Endothelial cell of hepatic sinusoid (primary cell): ENCODE results near the gene EFHC1.

Source experiments
- in situ Hi-C: cut with HindIII; loops from 2 replicates; pipeline ENCODE4 v1.10.0; 2017; ENCODE audit warnings: low sequenced_read_pairs

Gene EFHC1

DNA sequence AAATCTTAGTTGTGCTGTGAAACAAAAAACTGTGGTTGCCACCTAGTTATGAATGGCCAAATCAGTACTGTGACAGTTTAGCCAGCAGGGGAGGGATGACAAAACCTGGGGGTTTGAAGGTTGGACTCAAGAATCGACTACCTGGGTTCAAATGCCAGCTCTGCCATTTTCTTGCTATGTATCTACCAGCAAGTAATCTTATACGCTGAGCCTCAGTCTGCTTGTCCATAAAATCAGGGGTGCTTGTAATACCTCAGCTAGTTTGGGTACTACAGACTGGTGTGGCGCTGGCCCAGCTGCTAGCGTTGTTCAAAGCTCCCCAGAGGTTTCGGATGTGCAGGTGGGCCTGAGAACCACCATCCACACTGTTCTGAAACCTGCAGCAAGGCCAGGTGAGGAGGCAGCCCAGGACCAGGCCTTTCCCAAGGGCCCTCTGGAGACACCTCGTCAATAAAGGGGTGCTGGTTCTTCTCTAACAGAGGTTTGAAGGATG lies 116.3 kb downstream of the EFHC1 start:
- in situ Hi-C loops = loop anchor here (5.0 kb wide), 1 partner anchor 49 kb away; no protein-coding TSS in a partner anchor

DNA sequence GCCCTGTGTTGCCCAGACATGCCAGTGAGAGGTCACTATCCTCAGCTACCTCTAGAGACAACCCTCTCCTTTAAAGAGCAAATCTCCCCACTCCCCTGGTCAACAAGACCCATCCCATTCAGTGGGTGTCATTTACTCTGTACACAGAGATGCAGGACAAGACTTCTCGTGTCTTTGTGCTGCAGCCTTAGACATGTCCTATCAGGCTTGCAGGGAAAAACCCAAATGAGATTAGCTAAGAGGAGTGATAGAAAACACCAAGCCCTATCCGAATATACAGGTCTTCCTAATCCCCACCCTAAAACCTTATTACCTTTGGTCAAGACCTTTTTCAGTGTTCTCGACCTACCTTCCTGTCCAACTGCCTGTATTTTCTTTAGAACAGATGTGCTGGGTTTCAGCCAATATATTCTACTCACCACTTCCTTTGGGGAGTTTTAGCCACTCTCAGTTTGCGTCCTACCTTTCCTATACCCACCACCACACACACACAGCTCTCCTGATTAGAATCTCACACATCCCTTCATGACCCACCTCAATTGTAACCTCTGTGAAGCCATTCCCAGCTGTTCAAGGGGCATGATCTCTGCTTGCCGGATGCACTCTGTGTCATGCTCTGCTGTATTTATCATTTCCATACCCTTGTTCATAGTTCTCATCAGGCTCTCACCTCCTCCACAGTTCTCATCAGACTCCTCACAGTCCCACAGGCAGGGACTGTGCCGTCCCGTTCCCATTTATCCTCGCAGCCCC lies 117.0 kb downstream of the EFHC1 start:
- in situ Hi-C loops = loop anchor here (5.0 kb wide), 1 partner anchor 50 kb away; no protein-coding TSS in a partner anchor

DNA sequence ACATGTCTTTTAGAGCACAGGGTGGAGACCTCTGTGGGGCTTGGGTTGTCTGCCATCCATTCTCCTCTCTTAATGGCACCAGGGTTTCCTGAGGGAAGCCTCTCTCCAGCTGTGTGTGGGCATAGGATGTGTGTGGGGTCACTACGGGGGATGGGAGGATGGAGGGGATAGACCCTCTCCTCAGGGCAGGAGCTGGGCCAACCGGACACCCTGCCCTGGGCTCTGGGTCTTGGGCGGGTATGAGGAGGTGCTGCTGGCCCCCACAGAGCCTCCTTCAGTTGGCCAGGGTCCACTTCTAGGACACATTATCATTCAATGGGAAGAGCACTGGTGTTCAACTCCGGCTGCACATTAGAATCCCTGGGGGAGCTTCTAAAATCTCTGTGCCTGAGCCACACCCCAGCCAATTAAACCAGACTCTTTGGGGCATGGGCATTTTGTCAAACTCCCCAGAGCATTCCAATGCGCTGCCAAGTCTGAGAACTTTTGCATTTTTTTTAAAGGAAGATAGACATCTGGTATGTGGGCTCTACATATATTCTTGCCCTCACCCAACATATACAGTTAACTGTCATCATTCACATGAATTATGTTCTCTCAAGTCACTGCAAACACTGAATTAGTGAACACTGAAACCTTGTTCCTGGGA lies 118.2 kb downstream of the EFHC1 start:
- in situ Hi-C loops = loop anchor here (5.0 kb wide), 1 partner anchor 51 kb away; no protein-coding TSS in a partner anchor

DNA sequence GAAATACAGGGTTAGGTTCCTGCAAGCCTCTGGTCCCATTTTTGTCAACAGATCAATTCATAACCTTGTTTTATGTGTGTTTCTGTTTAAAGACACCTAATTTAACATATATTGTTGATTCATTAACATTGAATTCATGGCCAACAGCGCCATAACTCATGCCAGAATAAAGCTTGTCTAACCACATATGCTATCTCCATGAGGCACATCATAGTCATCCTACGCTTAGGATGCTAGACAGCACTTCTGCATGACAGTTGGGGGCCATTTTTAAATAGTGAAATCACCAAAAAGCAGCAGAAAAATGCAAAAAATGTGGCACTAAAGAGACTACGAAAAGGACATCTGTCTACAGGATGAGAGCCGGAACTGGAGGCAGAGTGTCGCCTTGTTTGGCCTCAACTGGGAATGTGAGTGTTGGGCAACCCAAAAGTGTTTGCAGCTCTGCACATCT lies 118.8 kb downstream of the EFHC1 start:
- in situ Hi-C loops = loop anchor here (5.0 kb wide), 1 partner anchor 52 kb away; no protein-coding TSS in a partner anchor

DNA sequence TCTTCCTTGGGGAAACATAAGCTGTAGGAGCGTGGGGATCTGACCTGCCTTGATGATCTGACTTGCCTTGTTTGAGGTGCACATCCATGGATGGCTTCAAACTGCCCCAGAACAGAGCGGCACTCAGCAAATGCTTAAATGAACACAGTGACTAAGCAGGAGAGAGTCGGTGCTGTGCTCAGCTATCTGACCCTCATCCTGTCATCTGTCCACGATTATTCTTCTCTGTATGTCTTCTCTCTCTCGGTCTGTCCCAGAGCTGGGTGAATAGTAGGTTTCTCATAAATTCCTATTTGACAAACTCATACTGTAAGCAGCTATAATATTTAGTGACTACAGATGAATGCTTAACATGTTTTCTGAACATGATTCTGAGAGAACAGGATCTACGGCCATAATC lies 119.5 kb downstream of the EFHC1 start:
- in situ Hi-C loops = loop anchor here (5.0 kb wide), 1 partner anchor 52 kb away; no protein-coding TSS in a partner anchor

DNA sequence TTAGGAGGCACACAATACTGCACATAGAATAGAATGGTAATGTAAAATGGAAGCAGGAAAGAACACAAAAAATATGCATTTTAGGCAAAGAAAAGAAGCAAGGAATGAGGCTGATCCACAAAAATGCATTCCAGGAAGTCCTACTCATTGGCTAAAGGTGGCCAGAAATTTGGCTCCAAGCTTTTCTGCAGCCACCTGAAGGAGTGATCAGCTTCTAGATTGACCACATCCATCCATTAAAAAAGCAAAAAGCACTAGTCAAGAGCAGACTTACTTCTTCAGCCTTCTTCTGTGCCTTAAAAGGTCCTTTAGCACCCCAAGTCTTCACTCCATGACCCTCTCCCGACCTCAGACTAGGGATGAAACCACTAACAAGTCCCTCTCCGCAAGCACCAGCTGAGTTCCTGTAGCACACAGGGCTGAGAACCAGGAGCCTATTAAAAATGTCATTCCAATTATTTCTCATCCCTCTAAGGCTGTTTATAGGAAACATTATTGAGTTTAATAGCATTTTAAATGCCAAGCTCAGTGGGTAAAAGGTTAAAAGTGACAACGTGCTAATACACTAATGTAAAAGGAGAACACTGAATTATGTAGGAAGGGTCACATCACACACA lies 120.3 kb downstream of the EFHC1 start:
- in situ Hi-C loops = no loop called here

DNA sequence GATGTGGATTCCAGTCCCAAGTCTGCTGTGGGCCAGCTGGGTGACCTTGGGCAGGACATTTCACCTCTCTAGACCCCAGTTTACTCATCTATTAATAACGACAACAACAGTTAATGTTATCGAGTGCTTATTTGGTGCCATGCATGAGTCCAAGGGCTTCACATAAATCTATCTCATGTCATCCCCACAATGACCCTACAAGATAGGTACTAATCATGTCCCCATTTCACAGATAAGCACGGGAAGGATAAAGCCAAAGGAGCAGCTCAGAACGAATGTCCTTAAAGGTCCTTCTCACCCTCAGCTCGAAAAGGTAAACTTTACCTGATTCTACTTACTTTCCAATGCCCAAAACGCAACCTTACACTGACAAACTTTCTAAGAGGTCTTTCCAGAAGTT lies 121.0 kb downstream of the EFHC1 start:
- in situ Hi-C loops = no loop called here

DNA sequence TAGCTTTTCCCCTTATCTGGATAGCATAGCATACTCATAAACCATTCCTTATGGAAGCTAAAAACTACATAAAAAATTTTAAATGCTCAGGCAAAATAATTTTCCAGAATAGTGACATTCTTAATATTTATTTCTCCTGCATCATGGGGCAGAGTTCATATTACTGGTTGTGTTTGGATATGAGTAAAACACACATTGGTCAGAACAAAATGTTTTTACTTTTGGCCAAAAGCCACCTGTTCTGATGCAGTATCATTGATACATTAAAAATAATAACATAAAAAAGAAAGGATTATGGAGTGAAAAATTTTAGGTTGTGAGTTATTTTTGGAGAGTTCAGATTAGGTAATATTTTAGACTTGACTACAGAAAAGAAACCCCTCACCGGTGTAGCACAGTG lies 123.1 kb downstream of the EFHC1 start:
- in situ Hi-C loops = no loop called here

DNA sequence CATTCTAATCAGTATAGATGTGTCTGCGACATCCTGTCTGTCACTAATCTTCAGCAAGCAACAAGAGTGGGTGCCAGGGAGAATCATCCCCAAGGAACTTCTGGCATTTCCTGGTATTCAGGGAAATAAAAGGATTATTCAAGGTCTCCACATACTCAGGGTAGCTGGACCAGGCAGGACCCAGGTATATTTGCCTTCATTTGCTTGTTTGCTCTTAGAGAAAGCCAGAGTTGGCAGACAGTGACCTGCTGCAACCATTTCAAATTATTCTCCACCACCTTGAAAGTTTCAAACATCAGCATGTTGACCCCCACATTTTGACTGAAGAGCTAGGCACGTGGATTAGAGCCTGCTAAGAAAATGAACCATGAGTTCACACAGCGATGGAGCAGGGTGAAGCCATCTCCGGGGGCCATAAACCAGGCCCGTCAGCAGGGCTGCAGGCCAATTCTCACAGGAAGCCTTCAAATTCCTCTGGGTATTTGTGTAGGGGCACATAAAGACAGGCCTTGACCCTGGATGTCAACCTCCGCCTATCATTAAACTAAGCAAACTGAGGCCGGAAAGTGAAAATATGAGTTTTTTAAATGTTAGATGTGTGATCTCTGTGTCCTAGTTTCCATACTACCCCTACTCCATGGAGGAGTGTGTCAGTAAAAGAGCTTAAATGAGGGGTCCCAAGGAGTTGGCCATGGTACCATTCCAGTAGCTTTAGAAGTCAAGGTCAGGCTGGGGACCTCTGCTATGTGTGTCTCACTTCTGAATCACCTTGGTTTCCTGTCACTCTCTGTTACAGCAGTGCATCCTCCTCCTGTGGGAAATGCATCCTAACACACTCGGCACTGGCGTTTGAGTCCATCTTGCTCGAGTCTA lies 123.8 kb downstream of the EFHC1 start:
- in situ Hi-C loops = no loop called here

DNA sequence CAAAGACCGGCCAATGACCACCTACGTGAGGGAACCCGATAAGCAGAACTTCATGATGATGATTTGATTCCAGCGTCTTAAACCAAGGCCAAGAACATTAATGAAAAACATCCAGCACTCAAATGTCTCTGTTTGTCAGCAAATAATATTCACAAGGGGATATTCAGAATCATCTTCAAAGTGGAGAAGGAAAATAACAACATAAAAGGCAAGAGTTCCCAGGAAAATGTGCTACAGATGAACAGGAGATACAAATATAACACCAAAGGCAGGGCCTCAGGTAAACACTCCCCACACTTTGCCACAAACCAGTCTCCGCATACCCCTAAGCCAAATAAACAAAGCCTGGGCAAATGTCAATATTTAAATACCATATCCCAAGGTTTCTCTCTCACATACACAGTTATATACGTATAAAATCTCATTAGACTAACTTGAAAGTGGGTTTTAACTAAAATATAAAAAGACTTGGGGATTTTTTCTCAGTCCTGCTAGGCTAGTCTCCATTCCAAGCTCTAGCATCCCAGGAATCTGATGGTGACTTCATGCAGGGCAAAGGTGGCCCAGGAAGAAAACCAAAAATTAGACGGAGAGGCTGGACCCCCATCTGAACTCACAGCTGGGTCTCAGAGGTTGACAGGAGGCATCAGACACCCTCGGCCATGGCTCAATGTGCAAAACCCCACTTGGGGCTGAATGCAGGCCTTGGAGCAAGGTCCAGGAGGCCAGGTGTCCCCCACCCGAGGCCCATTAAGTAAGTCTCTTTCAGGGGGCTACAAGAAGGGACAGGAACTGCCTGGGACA lies 124.7 kb downstream of the EFHC1 start:
- in situ Hi-C loops = no loop called here

DNA sequence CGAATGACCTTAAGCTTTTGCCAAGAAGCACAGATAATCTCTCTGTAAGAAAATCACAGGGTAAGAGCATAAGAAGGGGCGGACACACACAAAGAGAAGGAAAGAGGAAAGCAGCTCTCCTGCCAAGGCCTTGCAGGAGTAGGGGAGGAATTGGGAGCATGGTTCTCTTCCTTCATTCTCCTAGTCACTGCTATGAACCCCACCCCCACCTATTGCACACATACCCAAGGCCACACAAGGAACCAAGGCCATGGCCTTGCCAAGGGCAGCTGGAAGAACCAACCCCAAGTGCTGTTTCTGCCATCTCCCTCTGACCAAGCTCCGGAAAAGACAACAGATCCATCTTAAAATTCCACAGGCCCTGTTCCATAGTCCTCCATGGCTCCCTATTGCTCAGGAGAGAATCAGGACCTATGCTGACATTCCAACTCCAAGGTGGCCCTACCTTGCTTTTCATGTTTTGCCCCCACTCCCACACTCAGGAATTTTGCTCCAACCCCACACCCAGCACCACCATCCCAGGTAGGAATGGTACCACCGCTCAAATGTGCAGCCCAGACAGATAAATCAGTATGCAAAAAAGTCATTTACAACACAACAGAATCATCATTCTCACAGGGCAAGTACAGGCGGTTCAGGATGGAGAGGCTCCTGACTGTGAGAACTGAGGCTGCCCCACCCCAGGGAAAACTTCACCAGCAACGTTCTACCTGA lies 125.4 kb downstream of the EFHC1 start:
- in situ Hi-C loops = no loop called here

DNA sequence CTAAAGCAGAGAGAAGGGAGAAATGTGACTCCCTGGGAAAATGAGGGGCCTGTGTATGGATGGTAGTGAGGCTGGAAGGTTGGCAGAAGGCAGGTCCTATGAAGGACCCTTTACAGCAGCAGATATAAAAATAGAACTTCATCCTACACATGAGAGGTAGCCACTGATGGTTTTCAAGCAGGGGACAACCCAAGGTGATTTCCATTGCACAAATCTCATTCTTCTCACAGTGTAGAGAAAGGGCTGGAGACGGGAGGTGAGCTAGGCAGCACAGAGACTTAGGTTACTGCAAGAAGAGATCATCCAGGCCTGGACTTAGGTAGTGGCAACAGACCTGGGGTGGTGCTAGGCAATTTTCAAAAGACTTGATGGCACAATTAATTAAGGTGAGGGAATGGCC lies 126.0 kb downstream of the EFHC1 start:
- in situ Hi-C loops = no loop called here

DNA sequence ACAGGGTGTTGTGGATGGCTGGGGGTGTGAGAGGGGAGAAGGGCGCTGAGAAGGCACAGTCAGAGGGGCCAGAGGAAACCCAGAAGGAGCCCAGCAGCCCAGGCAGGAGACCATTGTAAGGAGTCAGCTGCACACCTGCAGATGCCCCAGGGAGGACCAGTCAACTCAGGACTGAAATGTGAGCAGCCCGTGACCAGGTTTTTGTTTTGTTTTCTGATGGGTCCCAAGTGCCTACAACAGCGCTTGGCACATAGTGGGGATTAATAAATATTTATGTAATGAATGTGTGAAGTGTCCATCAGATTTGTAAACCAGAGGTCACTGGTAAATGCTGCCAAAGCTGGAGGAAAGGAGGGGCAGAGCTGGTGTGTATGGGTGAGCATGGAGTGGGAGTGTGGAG lies 126.5 kb downstream of the EFHC1 start:
- in situ Hi-C loops = no loop called here

DNA sequence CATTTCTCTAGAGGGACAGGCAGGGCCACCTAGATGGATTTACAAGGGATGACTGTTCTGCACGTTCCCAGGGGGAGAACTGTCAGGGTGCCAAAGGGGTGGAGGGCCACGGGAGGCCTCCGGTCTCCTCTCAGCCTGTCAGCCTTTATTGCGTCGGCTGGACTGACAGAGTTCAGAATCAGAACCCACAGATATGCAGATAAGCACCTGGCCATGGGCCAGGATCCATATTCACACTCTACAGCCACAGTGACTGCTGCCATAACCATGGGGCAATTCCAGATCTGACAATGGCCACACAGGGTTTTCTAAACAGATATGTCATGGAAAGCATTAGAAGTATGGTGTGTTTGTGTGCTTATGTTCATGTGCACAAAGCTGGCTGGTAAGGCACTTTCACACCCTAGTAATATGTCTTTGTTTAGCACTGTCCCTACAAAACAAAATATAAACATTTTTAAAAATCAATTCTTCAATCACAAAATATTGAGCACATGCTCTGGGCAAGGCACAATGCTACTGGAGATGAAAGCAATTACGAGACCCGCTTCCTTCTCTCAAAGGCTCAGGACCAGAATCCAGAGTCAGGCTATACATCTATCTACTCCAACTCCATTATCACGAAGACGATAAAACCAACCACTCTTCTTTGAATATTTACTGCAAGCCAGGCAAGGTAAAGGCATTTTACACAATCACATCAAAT lies 127.7 kb downstream of the EFHC1 start:
- in situ Hi-C loops = no loop called here

DNA sequence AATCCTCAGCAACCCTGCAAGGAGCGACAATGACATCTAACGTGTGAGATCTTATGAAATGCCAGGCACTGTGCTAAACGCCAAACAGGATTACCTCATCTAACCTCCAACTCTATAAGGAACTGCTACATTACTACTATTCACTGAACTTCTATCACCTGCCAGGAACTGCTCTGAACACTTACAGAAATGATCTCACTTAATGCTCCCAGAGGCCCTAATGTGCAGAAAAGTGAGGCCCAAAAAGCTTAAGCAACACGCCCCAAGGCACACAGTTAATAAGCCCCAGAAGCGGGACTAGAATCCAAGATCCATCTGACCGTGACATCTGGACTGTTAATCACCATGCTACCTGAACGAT lies 128.2 kb downstream of the EFHC1 start:
- in situ Hi-C loops = no loop called here

DNA sequence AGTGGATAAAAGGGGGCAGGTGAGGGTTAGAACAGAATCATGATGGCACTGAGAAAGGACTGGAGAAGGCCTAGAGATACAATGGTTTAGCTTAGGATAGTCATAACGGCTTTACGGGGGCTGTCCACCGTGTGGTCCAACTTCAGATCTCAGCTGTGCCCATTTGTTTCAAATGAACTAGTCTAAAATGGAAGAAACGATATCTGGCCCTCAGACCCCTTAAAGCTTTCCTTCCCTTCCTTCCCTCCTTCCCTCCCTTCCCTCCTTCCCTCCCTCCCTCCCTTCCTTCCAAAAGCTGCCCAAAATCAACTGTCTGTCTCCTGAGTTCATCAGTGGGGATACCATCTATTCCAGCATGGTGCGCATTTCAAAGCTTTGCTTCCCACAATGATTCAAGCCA lies 128.9 kb downstream of the EFHC1 start:
- in situ Hi-C loops = no loop called here

DNA sequence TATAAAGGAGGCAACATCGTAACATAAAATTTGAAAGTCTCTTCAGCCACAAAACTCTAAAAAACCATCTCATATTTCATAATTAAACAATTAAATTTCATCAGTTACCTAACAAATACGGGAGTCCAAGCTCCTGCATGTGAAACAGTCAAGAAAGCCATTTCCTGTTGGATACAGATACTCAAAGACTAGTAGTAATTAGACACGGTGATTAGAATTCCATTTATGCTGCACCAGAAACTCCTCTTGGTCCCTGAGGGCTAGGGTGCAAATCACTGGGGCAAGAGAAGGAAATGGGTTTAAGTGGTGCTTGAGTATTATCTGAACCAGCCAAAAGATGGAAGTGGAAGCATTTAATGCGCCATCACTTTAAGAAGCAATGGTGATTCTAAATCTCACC lies 129.3 kb downstream of the EFHC1 start:
- in situ Hi-C loops = no loop called here

DNA sequence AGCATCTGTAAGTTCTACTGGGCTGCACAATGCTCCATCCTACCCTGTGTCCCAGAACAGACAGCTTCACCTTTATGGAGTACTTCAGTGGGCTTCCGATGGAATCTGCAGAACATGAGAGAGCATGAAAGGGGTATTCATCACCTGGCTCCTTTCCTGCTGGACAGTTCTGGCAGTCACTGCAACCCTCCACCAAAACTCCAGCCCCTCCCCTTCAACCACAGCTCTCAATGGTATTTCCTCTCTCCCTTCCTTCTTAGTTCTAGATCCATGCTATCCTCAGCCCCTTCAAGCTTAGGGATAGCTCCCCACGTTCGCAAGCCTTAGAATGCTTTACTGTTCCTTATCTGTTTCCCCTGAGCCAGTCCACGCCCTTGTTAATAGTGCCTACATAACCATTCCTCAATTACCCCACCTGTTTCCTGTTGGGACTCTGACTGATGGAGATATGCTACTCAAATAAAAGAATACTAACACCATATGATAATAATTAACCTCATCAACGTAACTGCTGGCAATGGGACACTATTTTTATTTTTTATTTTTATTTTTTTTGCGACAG lies 130.0 kb downstream of the EFHC1 start:
- in situ Hi-C loops = no loop called here
